Stomach (tissue), 9 donors: ENCODE results near the gene RGS19. TPM values are rescaled to one million over a fixed set of nuclear protein-coding genes. Genes with fewer than 3 reads are reported as not detected.

Source experiments
- DNase-seq, 2 donors: peaks; one replicate each; pipeline versions ENCODE4 v3.0.0 to v3.0.0-alpha.2; 2013 to 2019
- H3K27ac ChIP-seq, 5 donors: fragments of 200-600 bp in 4 of 5; sonication (generic) in 4 of 5; one replicate each; pipeline ENCODE4 v1.5.1; 2013 to 2019; ENCODE audit warnings: mild to moderate bottlenecking in 1 of 5, moderate library complexity in 1 of 5
- H3K27me3 ChIP-seq, 3 donors: fragments of 200-600 bp; sonication (generic); one replicate each; pipeline ENCODE4 v1.5.1; 2017 to 2019; ENCODE audit warnings: mixed run types in 1 of 3
- H3K36me3 ChIP-seq, 4 donors: fragments of 200-600 bp; sonication (generic); 1 replicate in 3 of 4; 2 replicates in 1 of 4; pipeline ENCODE4 v1.5.1; 2016 to 2019
- H3K4me1 ChIP-seq, 4 donors: fragments of 200-600 bp; sonication (generic); one replicate each; pipeline ENCODE4 v1.5.1; 2016 to 2019
- H3K4me3 ChIP-seq, 4 donors: fragments of 200-600 bp; sonication (generic) in 3 of 4; one replicate each; pipeline ENCODE4 v1.5.1; 2016 to 2019; ENCODE audit warnings: mild to moderate bottlenecking in 1 of 4
- H3K9me3 ChIP-seq, 4 donors: fragments of 200-600 bp; sonication (generic); one replicate each; pipeline ENCODE4 v1.5.1; 2016 to 2019
- CTCF ChIP-seq, 7 experiments: fragments of 450-650 bp in 4 of 7; fragments of 200-600 bp in 3 of 7; sonication (generic) in 3 of 7; IDR thresholded peaks; one replicate each; pipeline ENCODE4 v1.5.1; 2016 to 2019; ENCODE audit warnings: antibody characterized with exemption in 7 of 7, control low read depth in 2 of 7, mild to moderate bottlenecking in 1 of 7
- EP300 ChIP-seq: sonication (generic); formaldehyde crosslinking; IDR thresholded peaks from one replicate; pipeline ENCODE4 v1.6.1; 2017; ENCODE audit warnings: antibody characterized with exemption
- POLR2A ChIP-seq, 4 donors: fragments of 450-650 bp; IDR thresholded peaks; one replicate each; pipeline ENCODE4 v1.6.1; 2016; ENCODE audit warnings: antibody characterized with exemption in 4 of 4, control low read depth in 2 of 4, mild to moderate bottlenecking in 1 of 4, moderate library complexity in 1 of 4
- POLR2AphosphoS5 ChIP-seq, 3 donors: sonication (generic); formaldehyde crosslinking; IDR thresholded peaks; one replicate each; pipeline ENCODE4 v1.6.1; 2016; ENCODE audit warnings: antibody characterized with exemption in 3 of 3
- WGBS, 5 donors: extraction: QIAGEN DNeasy Blood & Tissue Kit in 3 of 5; methylation state at CpG; one replicate each; pipeline versions ENCODE4 v1.1.5 to v1.1.7; 2013 to 2018; 5-methylcytosine and 5-hydroxymethylcytosine counted together
- intact Hi-C: fragments of 100-400 bp; cut with DNase I; formaldehyde crosslinking; loops from one replicate; pipeline ENCODE4 v1.15.1; 2023; ENCODE audit warnings: low total_unique reads
- polyA plus RNA-seq, 3 donors: library from polyadenylated mRNA; stranded (reverse); fragments of 200-250 nt; gene quantifications; one replicate each; pipeline ENCODE4 v1.2.3, GENCODE V29; 2013
- total RNA-seq, 5 donors: library from RNA; depleted of rRNA; stranded (reverse); fragments of >200 nt; gene quantifications; one replicate each; pipeline versions ENCODE4 v1.1.0 to v1.2.3, GENCODE V29; 2014 to 2016
- donor health status: healthy with polysubstance abuse.
- donor health status: Bipolar disorder and iron deficiency.
- donor health status: healthy.

RGS19 gene
- total and polyA plus RNA-seq, 8 donors, result 3.1 to 17.2 (median 10.1) TPM; not detected in 3

- Histone ChIP-seq H3K9me3 (no peaks in the 10 kb centered on the region), H3K4me3 (no peak overlapping the region), H3K4me1 (no peaks in the 10 kb centered on the region), H3K27ac (no peak overlapping the region), H3K27me3 (peaks cover 0 to 50% (median 11%) of the 10 kb centered on the region in 3 donors), H3K36me3 (peaks cover 0 to 10% (median 4%) of the 10 kb centered on the region in 4 donors)
- DNase-seq, result no peak
- intact Hi-C loops, result no loop called here
- 59 to 71% (median 63%) methylated on average over 4 of the region's 4 CpGs for WGBS, 5 donors
- TF ChIP-seq CTCF (IDR thresholded peaks at IDR 0.05), result no peak
- TF ChIP-seq EP300, result no peak
- no peak for TF ChIP-seq POLR2A (IDR thresholded peaks at IDR 0.05)
- TF ChIP-seq POLR2AphosphoS5 (IDR thresholded peaks at IDR 0.05), result no peak
Measured at GRCh38 chr20:64095455-64095854, 16.1 kb upstream of the RGS19 start.

- peaks cover 0 to 45% (median 7%) of the 10 kb centered on the region in 3 donors for H3K27me3 ChIP-seq
- H3K4me3 ChIP-seq, result no peak overlapping the region
- no peak for TF ChIP-seq EP300
- TF ChIP-seq CTCF (IDR thresholded peaks at IDR 0.05), result no peak
- no peak for TF ChIP-seq POLR2AphosphoS5 (IDR thresholded peaks at IDR 0.05)
- TF ChIP-seq POLR2A (IDR thresholded peaks at IDR 0.05), result no peak
- H3K36me3 ChIP-seq, result peaks cover 0 to 4% (median 0%) of the 10 kb centered on the region in 4 donors
- intact Hi-C loops, result no loop called here
- no peaks in the 10 kb centered on the region for H3K9me3 ChIP-seq
- WGBS, 5 donors, result 30 to 53% (median 42%) methylated on average over 4 to 9 of the region's 9 CpGs
- H3K4me1 ChIP-seq, result no peaks in the 10 kb centered on the region
- H3K27ac ChIP-seq, result no peak overlapping the region
- DNase-seq, result no peak
Measured at GRCh38 chr20:64093013-64093503, 13.7 kb upstream of the RGS19 start.

- TF ChIP-seq POLR2AphosphoS5 (IDR thresholded peaks at IDR 0.05), result no peak
- no peak for TF ChIP-seq EP300
- no peak for TF ChIP-seq CTCF (IDR thresholded peaks at IDR 0.05)
- TF ChIP-seq POLR2A (IDR thresholded peaks at IDR 0.05), result no peak
- intact Hi-C loops, result no loop called here
- Histone ChIP-seq H3K36me3 (no peaks in the 10 kb centered on the region), H3K9me3 (peaks cover 0 to 5% (median 0%) of the 10 kb centered on the region in 4 donors), H3K27ac (no peak overlapping the region), H3K27me3 (peaks cover 0 to 46% (median 7%) of the 10 kb centered on the region in 3 donors), H3K4me1 (no peaks in the 10 kb centered on the region), H3K4me3 (no peak overlapping the region)
- WGBS, 5 donors, result 36 to 43% (median 38%) methylated on average over 10 to 27 of the region's 27 CpGs
- no peak for DNase-seq
Measured at GRCh38 chr20:64092258-64093012, 13.1 kb upstream of the RGS19 start.

- no peak for TF ChIP-seq POLR2AphosphoS5 (IDR thresholded peaks at IDR 0.05)
- TF ChIP-seq POLR2A (IDR thresholded peaks at IDR 0.05), result no peak
- TF ChIP-seq CTCF (IDR thresholded peaks at IDR 0.05), result no peak
- TF ChIP-seq EP300, result no peak
- intact Hi-C loops, result no loop called here
- peak in 1 of 2 donors; percentile 50 for DNase-seq
- Histone ChIP-seq H3K27me3 (peaks cover 0 to 46% (median 7%) of the 10 kb centered on the region in 3 donors), H3K9me3 (peaks cover 0 to 5% (median 0%) of the 10 kb centered on the region in 4 donors), H3K4me3 (no peak overlapping the region), H3K4me1 (no peaks in the 10 kb centered on the region), H3K27ac (no peak overlapping the region), H3K36me3 (no peaks in the 10 kb centered on the region)
- WGBS, 5 donors, result 14 to 24% (median 16%) methylated on average over 9 to 16 of the region's 16 CpGs
Measured at GRCh38 chr20:64091770-64092169, 12.5 kb upstream of the RGS19 start.
